Measurements from ENCODE around the gene LCAT.
"Not testable (repeated sequence)": the region's sequence is repeated elsewhere in the genome, so short reads cannot be mapped to it uniquely, and the experiment has no call there.

The LCAT gene

DNA sequence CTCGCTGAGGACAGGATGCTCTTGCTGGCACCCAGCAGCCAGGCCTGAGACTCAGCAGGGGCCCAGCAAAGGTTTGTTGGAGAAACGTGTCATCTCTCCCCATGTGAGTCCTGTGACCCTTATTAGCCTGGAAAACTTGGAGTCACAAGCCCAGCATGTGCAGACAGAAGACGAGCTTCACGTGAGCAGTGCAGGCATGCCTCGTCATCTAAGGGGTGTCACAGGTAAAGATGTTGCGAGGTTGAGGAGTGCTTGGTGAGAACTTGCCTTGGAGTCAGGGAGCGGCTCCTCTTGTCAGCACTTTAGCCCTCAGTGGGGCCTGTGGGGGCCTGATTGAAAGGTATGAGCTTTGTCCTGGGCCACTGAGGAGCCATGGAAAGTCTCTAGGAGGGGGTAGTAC lies 10.1 kb downstream of the LCAT start:
- H3K4me3 ChIP-seq (ENCODE audit: low read depth, low read length): no peak overlapping the region

DNA sequence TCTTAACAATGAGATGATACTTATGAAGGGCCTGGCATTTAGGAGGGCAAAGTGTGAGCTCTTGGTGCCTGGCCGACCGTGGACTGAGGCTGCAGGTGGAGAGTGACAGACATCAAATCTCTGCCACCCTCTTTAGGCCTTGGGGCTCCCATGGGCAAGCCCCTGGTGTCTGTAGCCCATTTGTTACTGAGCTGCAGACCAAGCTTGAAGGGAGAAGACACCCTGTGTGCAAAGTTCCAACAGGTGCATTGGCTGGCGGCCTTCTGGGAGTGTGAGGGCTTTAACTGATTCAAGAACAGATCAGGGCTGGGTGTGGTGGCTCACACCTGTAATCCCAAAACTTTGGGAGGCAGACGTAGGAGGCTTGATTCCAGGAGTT lies 11.5 kb downstream of the LCAT start:
- no peak overlapping the region for H3K4me3 ChIP-seq (ENCODE audit: low read depth, low read length)

DNA sequence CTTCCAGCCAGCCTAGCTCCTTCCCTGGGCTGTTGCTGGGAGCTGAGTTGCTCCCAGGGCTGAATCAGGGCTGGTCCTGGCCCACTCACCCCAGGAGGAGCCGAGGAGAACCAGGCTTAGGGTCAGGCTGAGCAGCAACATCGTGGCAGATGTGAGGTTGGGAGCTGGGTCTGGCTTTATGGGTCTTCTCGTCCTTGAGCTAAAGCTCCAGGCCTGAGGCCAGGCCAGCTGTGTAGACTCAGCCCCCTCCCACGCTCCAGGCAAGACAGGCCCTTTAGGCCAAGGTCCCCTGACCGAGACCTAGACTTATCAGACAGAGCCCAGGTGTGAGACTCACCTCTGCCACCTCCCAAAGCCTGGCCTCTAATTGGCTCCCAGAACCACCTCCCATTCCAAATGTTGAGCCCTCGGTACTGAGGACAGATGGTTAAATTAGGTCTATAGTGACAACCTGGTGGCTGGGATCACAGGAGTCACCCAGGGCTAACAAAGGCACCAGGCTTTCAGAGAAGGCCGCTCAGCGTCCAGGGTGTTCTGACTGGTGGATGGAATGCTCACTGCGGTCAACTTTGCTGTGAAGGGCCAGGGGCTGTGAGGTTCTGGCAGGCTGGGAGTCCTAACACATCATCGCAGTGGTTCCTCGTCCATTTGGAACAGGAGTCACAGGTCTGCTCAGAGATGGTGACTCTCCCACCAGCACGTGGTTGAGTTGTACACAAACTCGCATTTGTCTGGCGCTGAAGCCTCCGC lies 12.0 kb downstream of the LCAT start, which contains the start of gene CTRL:
Gene CTRL (minus strand): TSS at position 151 of the 750 bp plus-strand sequence. CDS start 10 bp downstream, at position 141.
- H3K4me3 ChIP-seq (ENCODE audit: low read depth, low read length): no peak within 1 kb of the TSS

DNA sequence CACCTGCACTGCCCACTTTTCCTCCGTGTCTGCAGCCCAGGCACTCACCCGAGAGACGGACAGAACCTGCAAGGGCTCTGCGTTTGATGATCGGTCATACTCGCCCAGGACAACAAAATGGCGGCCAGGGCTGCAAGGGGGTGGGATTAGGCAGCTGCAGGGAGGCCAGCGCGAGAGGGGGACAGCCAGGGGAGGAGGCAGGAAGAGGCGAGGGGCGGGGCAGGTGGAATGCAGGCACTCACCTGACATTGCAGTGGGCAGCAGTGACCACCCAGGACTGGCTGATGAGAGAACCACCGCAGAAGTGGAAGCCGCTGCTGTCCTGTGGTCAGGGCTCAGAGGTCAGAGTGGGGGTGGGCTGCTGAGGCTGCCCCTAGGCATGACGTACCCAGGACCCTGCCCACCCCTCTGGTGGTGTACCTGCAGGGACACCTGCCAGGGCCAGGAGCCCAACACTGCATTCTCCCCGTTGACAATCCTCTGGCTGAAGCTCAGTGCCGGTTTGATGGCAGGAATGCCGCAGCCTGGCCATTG lies 13.2 kb downstream of the LCAT start:
- H3K4me3 ChIP-seq (ENCODE audit: low read depth, low read length): no peak overlapping the region

DNA sequence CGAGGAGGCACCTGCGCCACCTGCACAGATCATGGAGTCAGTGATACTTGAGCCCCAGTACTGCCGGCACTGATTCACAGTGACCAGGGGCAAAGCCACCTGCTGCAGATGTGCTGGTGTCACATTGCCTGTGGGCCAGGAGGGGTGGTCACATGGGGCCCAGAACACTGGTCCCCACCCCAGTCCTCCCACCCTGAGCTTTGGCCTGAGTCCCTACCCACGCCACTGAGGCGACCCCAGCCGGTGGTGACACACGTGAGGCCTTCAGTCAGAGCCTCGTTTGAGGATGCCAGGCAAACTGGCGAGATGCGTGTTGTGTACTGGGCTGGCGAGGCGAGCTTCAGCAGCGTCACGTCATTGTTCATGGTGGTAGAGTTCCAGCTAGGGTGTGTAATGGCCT lies 13.7 kb downstream of the LCAT start:
- no peak overlapping the region for H3K4me3 ChIP-seq (ENCODE audit: low read depth, low read length)

DNA sequence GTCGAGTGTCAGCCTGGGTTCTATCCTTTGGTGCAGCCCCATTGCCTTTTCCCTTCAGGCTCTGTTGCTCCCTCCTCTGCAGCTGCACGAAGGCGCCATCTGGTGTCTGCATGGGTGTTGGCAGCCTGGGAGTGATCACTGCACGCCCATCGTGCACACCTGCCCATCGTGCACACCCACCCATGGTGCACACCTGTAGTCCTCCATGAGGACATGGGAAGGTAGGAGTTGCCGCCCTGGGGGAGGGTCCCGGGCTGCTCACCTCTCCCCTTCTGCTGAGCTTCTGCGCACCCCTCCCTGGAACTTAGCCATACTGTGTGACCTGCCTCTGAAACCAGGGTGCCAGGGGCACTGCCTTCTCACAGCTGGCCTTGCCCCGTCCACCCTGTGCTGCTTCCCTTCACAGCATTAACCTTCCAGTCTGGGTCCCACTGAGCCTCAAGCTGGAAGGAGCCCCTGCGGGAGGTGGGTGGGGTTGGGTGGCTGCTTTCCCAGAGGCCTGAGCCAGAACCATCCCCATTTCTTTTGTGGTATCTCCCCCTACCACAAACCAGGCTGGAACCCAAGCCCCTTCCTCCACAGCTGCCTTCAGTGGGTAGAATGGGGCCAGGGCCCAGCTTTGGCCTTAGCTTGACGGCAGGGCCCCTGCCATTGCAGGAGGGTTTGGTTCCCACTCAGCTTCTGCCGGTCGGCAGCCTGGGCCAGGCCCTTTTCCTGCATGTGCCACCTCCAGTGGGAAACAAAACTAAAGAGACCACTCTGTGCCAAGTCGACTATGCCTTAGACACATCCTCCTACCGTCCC lies 15.2 kb downstream of the LCAT start:
- H3K4me3 ChIP-seq (ENCODE audit: low read depth, low read length): no peak overlapping the region

DNA sequence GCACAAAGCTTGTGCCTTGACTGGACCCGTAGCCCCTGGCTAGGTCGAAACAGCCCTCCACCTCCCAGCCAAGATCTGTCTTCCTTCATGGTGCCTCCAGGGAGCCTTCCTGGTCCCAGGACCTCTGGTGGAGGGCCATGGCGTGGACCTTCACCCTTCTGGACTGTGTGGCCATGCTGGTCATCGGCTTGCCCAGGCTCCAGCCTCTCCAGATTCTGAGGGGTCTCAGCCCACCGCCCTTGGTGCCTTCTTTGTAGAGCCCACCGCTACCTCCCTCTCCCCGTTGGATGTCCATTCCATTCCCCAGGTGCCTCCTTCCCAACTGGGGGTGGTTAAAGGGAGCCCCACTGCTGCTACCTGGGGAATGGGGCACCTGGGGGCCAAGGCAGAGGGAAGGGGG lies 15.8 kb downstream of the LCAT start:
- H3K4me3 ChIP-seq (ENCODE audit: low read depth, low read length): no peak overlapping the region

DNA sequence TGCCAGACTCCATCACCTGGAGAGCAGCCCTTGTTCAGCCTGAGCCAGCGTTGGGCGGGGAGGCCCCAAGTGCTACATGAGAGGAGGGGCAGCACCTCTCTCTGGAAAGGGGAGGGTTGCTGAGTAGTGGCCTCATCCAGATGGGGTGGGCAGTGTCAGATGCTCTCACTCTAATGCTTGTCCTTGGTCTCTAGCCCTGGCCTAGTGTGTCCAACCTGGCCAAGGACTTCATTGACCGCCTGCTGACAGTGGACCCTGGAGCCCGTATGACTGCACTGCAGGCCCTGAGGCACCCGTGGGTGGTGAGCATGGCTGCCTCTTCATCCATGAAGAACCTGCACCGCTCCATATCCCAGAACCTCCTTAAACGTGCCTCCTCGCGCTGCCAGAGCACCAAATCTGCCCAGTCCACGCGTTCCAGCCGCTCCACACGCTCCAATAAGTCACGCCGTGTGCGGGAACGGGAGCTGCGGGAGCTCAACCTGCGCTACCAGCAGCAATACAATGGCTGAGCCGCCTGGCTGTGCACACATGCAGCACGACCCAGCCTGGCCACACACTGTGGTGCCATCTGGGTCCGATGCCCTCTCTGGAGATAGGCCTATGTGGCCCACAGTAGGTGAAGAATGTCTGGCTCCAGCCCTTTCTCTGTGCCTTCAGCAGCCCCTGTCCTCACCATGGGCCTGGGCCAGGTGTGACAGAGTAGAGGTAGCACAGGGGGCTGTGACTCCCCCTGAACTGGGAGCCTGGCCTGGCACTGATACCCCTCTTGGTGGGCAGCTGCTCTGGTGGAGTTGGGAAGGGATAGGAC lies 16.6 kb downstream of the LCAT start:
- H3K4me3 ChIP-seq (ENCODE audit: low read depth, low read length): no peak overlapping the region

DNA sequence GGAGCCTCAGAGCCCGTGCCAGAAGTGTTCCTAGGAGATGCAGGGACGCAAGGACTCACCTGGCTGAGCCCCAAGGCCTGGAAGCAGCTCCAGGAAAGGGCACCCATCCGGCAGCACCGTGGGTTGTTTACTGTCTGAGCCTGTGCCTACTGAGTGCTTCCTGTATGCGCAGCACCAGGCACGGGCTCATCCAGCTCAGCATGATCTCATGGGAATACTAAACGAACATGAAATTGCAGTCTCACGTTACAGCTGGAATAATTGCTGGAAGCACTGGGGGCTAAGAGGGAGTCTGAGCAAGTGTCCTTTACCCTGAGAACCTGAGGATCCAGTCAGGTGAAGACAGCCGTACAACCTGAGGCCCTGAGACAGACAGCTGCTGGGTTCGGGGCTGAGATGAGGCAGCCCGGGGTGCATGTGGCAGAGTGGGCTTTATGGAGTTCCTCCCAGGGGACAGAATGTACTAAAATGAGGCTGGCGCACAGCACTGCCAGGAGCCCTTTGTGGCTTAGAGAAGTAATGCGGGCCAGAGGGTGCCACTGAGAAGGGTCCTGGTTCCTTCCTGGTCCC lies 17.7 kb downstream of the LCAT start:
- H3K4me3 ChIP-seq (ENCODE audit: low read depth, low read length): no peak overlapping the region

DNA sequence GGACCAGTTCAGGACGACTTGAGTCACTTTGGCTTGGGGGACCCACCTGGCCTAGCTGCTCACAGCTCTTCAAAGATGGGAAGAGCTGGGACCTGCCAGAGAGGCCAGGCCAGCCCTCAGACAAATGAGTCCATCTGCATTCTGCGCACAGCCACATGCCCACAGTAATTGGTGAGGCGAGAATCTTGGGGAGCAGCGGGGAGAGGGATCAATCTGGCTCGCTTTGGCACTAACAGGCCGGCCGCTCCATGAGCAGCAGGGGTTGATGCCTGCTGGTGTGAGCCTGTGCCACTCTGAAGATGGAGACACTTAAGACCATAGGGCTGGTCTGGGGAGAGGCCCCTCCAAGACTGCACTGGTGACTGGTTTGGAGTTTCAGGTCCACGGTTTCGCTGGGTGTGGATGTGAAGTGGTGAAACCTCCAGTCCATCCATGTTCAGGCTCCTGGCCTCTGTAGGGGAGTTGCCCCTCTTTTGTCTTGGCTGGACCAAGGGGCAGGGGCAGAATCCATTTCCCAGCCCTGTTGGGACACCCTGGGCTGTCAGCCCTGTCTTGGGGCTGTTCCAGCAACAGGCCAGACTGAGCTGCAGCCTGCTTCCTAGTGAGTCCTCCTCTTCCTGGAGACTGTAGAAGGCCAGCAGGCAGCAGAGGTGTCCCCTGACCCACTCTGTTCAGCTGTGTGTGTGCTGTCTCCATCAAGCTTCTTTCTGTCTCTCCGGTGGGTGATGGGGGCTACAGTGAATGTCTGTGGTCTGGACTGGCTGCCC lies 19.6 kb downstream of the LCAT start:
- no peak overlapping the region for H3K4me3 ChIP-seq (ENCODE audit: low read depth, low read length)

DNA sequence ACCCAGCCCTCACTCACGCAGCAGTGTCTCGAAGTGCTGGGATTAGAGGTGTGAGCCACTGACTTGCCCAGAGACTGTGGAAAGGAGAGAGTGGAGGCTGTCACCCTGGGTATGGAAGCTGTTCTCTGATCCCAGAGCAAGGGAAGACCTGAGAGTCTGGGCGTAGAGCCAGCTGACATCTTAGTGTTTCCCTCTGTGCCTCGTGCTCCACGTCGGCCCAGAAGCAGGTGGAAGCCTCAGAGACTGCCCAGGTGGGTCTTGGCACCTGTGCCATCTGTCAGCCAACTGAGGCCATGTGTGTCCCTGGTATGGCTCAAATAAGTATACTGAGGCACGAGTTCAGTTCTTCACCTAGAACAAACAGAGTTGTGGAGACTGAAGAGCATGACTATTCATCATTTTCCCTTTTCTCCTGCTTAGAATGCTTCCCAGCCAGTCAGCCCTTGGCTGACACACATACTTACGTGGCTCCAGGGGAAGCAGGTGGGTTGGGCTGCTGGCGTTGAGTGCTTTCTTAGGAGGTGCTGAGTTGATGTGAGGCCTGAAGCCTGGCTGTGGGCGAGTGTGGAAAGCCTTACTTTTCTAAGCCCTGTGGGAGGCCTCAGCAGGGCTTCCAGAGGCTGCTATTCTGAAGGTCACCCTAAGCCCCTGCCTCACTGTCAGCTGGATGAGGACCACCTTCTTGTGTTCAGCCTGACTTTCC lies 20.4 kb downstream of the LCAT start:
- H3K4me3 ChIP-seq (ENCODE audit: low read depth, low read length): no peak overlapping the region

DNA sequence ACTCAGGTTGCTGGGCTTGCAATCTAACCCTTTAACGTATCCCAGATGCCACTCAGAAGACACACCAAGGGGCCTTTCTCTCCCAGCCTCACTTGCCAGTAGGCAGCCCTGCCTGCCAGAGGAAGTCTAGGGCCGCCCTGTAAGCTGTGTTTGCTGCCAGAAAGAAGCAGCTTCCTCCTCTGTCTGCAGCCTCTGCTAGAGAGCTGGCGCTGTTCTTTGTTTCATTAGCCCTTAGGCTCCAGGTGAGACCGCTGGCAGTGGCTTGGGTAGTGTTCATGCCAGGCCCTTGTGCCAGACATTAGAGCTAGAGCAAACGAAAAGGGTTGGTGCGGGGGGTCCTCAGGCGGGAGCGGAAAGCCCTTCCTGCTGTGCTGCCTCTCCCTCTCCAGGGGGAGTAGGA lies 21.2 kb downstream of the LCAT start:
- H3K4me3 ChIP-seq (ENCODE audit: low read depth, low read length): no peak overlapping the region

DNA sequence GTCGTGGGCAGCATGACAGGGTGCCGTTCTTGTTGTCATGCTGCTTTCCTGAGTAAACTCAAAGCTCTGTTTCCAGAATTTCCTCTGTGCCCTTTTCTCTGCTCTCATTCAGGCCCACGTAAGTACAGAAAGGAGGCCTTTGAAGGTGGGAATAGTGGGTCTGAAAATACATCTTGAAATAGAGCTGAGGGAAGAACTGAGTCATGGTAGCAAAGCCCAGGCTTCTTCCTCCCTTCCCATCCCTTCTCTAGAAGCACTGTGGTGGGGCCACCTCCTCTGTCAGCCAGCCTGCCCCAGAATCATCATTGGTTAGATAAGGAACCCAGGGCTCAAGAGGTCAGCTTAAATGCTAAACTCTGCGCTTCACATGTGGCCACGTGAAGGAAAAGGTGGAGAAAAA lies 21.7 kb downstream of the LCAT start:
- no peak overlapping the region for H3K4me3 ChIP-seq (ENCODE audit: low read depth, low read length)

DNA sequence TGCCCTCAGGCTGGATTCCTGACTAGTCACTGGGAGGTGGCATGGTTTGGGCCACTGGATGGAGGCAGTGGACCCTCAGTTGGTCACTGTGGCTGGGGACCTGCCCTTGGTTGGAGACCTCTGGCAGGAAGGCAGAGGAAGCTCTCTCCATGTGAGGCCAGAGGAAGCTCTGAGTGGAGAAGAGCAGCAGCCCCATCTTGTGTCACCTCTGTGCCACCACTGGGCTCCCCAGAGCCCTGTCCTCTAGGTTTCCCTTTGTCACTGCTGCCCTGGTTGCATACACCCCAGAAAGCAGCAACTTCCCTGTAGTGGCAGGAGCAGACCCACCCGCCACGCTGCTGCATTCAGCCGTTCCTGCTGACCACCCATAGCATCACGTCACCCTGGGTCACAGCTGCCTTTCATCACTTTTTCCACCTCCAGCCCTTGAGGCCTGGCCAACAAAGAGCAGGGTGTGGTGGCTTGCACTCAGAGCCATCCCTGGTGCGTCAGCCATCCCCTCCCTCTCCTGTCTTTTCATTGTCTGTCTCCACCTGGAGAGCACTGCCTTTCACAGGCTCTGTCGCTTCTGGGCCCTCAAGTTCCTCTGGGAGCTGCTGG lies 24.2 kb downstream of the LCAT start:
- no peak overlapping the region for H3K4me3 ChIP-seq (ENCODE audit: low read depth, low read length)

DNA sequence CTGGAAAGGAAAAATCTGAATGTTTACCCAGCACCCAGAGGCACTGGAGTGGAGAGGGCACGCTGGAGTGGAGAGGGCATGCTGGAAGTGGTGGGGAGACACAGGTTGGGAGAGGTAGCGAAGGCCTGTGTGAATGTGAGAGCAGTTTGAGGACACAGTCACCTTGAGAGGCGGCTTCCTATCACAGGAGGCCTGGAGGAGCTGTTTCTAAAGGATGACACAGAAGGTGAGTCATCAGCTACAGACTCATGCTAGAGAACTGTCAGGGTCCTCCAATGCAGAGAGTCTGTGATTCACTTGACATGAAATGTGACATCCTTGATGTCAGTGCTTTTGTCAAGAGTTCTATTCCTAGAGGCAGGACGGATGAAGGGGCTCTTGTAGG lies 26.1 kb downstream of the LCAT start:
- no peak overlapping the region for H3K4me3 ChIP-seq (ENCODE audit: low read depth, low read length)

DNA sequence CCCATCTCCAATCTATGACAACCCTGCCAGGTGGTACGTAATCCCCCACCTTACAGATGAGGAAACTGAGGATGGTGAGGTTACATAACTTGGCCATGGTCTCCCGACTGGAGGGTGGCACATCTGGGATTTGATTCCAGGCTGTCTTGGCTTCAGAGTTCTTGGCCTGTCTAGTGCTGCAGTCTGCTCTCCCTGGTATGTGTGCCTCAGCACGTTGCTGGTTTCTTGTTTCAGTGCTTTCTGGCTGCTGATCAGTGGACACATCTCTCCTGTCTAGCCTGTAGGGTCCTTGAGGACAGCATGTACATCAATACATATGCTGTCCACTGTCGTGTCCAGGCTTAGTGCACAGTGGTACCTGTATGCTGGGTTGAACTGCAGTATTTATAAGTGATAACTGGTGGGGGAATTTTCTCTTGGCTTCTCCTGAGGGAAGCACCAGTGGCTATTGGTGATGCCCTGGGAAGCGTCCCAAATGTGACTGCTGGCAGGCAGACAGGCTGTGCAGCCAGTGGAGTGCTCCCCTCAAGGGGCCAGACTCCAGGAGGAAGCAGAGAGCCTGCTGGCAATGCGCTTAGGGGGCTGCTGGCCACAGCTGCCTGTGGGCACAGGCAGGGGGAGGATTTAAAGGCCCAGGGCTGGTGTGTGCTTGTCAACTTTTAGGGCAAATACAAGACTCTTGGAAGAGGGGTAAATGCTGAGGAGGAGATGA lies 26.6 kb downstream of the LCAT start:
- no peak overlapping the region for H3K4me3 ChIP-seq (ENCODE audit: low read depth, low read length)

DNA sequence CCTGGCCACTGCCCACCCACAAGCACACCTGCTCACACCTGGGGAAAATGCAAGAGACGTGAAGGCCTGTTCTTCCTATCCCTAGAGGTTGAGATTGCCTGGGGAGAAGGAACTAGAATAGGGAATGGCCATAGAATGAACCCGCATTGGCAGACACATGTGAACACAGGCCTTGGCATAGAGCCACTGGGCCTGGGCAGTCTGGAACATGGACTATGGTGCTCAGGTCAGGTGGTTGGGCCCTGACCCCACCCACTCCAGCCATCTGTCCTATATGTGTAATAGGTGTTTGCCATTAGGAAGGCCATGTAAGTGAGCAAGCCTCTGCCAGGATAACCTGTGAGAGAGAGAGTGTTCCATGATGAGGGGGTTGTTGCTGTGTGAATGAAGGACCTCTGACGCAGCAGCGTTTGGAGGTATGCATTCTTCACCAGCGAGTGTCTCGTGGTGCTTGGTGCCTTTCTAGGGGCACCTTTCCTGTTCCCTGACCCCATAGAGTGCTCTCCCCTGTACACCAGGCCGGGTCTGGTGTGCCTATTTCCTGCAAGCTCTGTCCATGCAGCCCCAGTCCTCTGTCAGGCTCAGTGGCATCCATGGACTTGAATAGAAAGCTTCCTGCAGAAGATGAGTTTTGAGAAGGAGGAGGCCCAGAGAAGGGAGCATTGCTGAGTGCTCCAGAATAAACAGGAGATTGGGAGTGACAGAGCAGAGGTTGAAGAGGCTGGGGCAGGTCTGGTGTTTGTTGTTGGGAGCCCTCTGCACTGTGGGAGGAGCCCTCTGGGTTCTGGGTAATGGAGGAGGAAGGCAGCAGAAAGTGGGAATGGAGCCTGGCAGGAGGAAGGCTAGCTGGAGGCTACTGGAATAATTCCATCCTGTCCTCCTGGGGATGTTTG lies 27.8 kb downstream of the LCAT start:
- no peak overlapping the region for H3K4me3 ChIP-seq (ENCODE audit: low read depth, low read length)

DNA sequence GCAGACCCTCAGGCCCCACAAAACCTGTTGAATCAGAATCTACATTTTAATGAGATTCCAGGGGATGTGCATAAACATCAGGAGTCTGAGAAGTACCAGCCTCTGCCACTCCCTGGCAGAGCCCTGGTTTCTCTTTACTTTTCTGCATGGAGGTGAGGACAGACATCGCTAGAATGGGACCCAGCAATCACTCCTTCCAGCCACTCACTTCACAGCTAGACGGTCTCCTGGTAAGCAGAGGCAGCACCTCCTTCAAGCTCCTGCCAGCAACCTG lies 28.5 kb downstream of the LCAT start:
- H3K4me3 ChIP-seq (ENCODE audit: low read depth, low read length): not testable (repeated sequence)
